GM19025 (cell line): ENCODE data around the gene FRMD5.
"Not testable (repeated sequence)": the region's sequence is repeated elsewhere in the genome, so short reads cannot be mapped to it uniquely, and the experiment has no call there.

ENCODE experiments used
- ATAC-seq: cut with Tn5 transposase; IDR thresholded peaks from one replicate; pipeline ENCODE4 v1.9.1; 2021; ENCODE audit warnings: mild to moderate bottlenecking, low read depth, moderate library complexity; ENCODE audit not compliant: unreplicated experiment

FRMD5 gene

GRCh38 chr15:43873651-43874050 is 321.4 kb downstream of the FRMD5 start:
- ATAC-seq = no peak

GRCh38 chr15:43872416-43873020 is 322.6 kb downstream of the FRMD5 start:
- ATAC-seq = no peak

DNA sequence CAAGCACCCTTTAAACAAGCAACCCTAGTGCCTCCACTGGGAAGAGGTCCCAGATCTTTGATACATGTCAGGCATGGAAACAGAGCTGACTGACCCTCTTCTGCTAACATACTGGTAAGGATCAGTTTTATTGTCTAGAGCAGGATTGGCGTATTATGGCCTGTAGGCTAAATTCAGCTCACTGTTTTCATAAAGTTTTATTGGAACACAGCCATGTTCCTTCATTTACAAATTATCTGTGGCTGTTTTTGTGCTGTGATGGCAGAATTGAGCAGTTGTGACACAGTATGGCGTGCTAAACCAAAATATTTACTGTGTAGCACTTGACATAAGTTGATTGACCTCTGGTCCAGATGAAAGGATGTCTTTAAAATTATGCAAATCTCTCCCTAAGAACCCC is 323.2 kb downstream of the FRMD5 start:
- ATAC-seq = no peak

- ATAC-seq = no peak
Observed at GRCh38 chr15:43868406-43868805, 326.7 kb downstream of the FRMD5 start.

DNA sequence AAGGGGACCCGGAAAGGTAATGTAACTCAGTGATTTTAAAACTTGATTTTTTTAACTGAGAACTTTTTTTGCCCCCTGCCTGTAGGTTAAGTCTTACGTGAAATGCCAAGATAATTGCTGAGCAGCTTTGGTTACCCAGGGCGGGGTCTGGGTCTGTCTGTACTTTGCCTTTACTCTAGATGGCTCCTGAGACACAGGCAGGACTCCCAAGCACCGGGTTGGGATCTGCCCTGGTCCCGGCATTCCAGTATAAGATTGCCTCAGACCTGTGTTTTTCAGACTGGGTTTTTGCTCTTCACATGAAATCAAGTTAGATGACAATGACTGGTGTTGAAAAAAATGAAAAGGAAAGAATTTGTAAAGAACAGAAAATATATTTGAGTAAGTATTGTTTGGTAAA is 328.0 kb downstream of the FRMD5 start:
- ATAC-seq = no peak

DNA sequence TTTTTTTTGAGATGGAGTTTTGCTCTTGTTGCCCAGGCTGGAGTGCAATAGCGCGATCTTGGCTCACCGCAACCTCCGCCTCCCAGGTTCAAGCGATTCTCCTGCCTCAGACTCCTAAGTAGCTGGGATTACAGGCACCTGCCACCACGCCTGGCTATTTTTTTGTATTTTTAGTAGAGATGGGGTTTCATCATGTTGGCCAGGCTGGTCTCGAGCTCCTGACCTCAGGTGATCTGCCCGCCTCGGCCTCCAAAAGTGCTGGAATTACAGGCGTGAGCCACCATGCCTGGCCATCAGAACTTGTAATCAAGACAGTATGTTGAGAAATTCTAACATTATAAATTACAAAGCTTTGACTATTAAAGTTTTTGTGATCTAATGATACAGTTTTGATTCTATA is 328.4 kb downstream of the FRMD5 start:
- not testable (repeated sequence) for ATAC-seq

DNA sequence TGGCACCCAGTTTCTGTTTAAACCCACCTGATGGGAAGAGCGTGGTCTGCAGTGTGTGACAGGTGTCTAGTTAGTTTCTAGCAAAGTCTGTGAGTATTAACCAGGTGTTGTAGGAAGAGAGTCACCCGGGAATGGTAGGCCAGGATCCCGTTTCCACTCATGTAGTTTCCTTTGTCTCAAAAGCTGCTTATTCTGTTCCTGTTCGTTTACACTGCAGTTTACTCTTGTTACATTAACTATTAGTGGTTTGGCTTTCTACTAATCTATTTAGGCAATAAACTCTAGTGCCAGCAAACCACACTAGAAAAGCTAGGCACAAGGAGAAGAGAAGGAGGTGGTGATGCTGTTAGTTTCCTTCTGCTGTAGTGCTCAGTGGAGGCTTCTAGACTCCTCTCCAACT is 335.5 kb downstream of the FRMD5 start:
- ATAC-seq = no peak

GRCh38 chr15:43854801-43855200 is 340.3 kb downstream of the FRMD5 start:
- ATAC-seq = no peak

GRCh38 chr15:43852607-43853006 is 342.5 kb downstream of the FRMD5 start:
- no peak for ATAC-seq

DNA sequence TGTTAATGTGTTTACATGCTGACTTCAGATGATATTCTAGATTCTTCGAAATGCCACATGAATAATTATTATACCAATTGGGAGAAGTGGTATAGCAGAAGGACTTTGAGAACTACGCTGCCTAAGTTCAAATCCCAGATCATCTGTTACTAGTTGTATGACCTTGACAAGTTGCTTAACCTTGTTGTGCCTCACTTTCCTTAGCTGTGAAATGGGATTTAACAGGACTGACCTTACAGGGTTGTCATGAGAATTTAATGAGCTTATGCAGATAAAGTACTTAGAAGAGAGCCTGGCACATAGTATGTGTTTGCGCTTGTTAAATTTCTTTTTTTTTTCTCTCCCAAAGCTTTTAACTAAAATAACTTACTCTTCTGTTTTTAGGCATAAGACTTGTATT is 343.8 kb downstream of the FRMD5 start:
- ATAC-seq = no peak

GRCh38 chr15:43845421-43845820 is 349.6 kb downstream of the FRMD5 start:
- ATAC-seq = no peak

- not testable (repeated sequence) for ATAC-seq
Observed at GRCh38 chr15:43832485-43832884, 362.6 kb downstream of the FRMD5 start.

- not testable (repeated sequence) for ATAC-seq
Observed at GRCh38 chr15:43831519-43832052, 363.5 kb downstream of the FRMD5 start.

- not testable (repeated sequence) for ATAC-seq
Observed at GRCh38 chr15:43830691-43831275, 364.3 kb downstream of the FRMD5 start.

GRCh38 chr15:43829951-43830540 is 365.0 kb downstream of the FRMD5 start:
- ATAC-seq = not testable (repeated sequence)

- ATAC-seq = no peak
Observed at GRCh38 chr15:43828061-43828657, 366.9 kb downstream of the FRMD5 start.

GRCh38 chr15:43826508-43827341 is 368.3 kb downstream of the FRMD5 start, which contains the start of gene WDR76:
Gene WDR76 (plus strand): TSS chr15:43827002. CDS start chr15:43827033, 31 bp downstream.
- peak; percentile 62 for ATAC-seq

DNA sequence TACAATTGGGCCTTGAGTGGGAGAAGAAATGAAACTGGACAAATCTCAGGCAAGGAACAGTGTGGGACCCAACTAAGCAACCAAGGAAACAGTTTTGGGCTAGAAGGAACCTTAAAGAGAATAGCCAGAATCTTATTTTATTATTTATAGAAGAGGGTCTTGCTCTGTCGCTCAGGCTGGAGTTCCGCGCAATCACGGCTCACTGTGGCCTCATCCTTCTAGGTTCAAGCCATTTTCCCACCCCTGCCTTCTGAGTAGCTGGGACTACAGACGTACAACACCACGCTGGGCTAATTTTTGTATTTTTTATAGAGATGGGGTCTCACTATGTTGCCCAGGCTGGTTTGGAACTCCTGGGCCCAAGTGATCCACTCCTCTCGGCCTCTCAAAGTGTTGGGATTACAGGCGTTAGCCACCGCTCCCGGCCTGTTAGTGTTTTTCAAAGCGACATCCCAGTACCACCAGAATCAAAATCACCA is 369.0 kb downstream of the FRMD5 start:
- no peak for ATAC-seq

DNA sequence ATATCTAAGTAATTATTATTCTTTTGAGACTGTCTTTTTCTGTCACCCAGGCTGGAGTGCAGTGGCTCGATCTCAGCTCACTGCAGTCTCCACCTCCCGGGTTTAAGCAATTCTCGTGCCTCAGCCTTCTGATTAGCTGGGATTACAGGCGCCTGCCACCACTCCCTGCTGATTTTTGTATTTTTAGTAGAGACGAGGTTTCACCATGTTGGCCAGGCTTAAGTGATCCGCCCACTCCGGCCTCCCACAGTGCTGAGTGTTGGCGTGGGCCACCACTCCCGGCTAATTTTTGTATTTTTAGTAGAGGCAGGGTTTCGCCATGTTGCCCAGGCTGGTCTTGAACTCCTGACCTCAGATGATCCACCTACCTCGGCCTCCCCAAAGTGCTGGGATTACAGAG is 369.8 kb downstream of the FRMD5 start:
- not testable (repeated sequence) for ATAC-seq
